Measurements from ENCODE around the gene CDH5. TPM values are rescaled to one million over a fixed set of nuclear protein-coding genes. Genes with fewer than 3 reads are reported as not detected.

The CDH5 gene
- total RNA-seq, 2 experiments from 2014 or later = not detected

- TF ChIP-seq EZH2phosphoT487 (IDR thresholded peaks at IDR 0.05; ENCODE audit: borderline replicate concordance, low read depth, low read length) (no peak), CTCF (conservative IDR thresholded peaks at IDR 0.05; ENCODE audit: low read length) (no peak)
- Histone ChIP-seq H3K4me3 (ENCODE audit: low read depth, low read length, poor library complexity, severe bottlenecking) (no peak overlapping the region), H2AFZ (ENCODE audit: low read length) (no peak overlapping the region), H3K79me2 (ENCODE audit: insufficient read depth, low read depth, low read length) (no peaks in the 10 kb centered on the region), H3K9me3 (ENCODE audit: low read length) (no peaks in the 10 kb centered on the region), H3K27ac (ENCODE audit: low read depth, low read length, poor library complexity, severe bottlenecking) (no peak overlapping the region), H3K4me1 (ENCODE audit: insufficient read depth, low read length, poor library complexity, severe bottlenecking) (no peaks in the 10 kb centered on the region), H3K4me2 (ENCODE audit: low read length) (no peak overlapping the region), H3K9me2 (ENCODE audit: insufficient read depth, low read length) (no peaks in the 10 kb centered on the region), H4K20me1 (ENCODE audit: insufficient read depth, low read length) (no peaks in the 10 kb centered on the region), H3K36me3 (ENCODE audit: insufficient read depth, low read length) (no peaks in the 10 kb centered on the region)
- CTCF ChIA-PET (ENCODE audit: unreplicated experiment) = no interaction called here
- POLR2A ChIA-PET = interaction anchor here (0.6 kb wide), 2 partner anchors 36 to 249 kb away, joined by 4 to 5 read pairs; no protein-coding TSS in a partner anchor
- intact Hi-C loops (cut with micrococcal nuclease; ENCODE audit: unreplicated experiment) = no loop called here
- no TSS peak for BruUV-seq (replicated peaks)
- DNase-seq (ENCODE audit: low spot score) = no peak
These were observed 11.0 kb upstream of the CDH5 start for GRCh38 chr16:66355526-66355925.

- intact Hi-C loops (cut with micrococcal nuclease; ENCODE audit: unreplicated experiment) = no loop called here
- Histone ChIP-seq H3K9me2 (ENCODE audit: insufficient read depth, low read length) (no peaks in the 10 kb centered on the region), H3K79me2 (ENCODE audit: insufficient read depth, low read depth, low read length) (no peaks in the 10 kb centered on the region), H3K27ac (ENCODE audit: low read depth, low read length, poor library complexity, severe bottlenecking) (no peak overlapping the region), H3K36me3 (ENCODE audit: insufficient read depth, low read length) (no peaks in the 10 kb centered on the region), H3K4me1 (ENCODE audit: insufficient read depth, low read length, poor library complexity, severe bottlenecking) (no peaks in the 10 kb centered on the region), H4K20me1 (ENCODE audit: insufficient read depth, low read length) (no peaks in the 10 kb centered on the region), H3K4me3 (ENCODE audit: low read depth, low read length, poor library complexity, severe bottlenecking) (no peak overlapping the region), H3K9me3 (ENCODE audit: low read length) (no peaks in the 10 kb centered on the region), H3K4me2 (ENCODE audit: low read length) (no peak overlapping the region), H2AFZ (ENCODE audit: low read length) (no peak overlapping the region)
- no TSS peak for BruUV-seq (replicated peaks)
- DNase-seq (ENCODE audit: low spot score) = peak; percentile 49
- CTCF ChIA-PET (ENCODE audit: unreplicated experiment) = interaction anchor here (0.7 to 1.1 kb wide), 2 partner anchors 21 to 340 kb away, joined by 3 to 4 read pairs; no protein-coding TSS in a partner anchor
- POLR2A ChIA-PET = no interaction called here
- TF ChIP-seq EZH2phosphoT487 (IDR thresholded peaks at IDR 0.05; ENCODE audit: borderline replicate concordance, low read depth, low read length) (no peak), CTCF (conservative IDR thresholded peaks at IDR 0.05; ENCODE audit: low read length) (peak; percentile 86)
These were observed 9.0 kb upstream of the CDH5 start for GRCh38 chr16:66357523-66357928.

- no peaks in the 10 kb centered on the region for H3K79me2 ChIP-seq (ENCODE audit: insufficient read depth, low read depth, low read length)
- CTCF ChIA-PET (ENCODE audit: unreplicated experiment) = interaction anchor here (0.7 to 1.1 kb wide), 2 partner anchors 22 to 339 kb away, joined by 3 to 4 read pairs; no protein-coding TSS in a partner anchor
- H2AFZ ChIP-seq (ENCODE audit: low read length) = no peak overlapping the region
- H3K4me1 ChIP-seq (ENCODE audit: insufficient read depth, low read length, poor library complexity, severe bottlenecking) = no peaks in the 10 kb centered on the region
- no peak overlapping the region for H3K4me2 ChIP-seq (ENCODE audit: low read length)
- intact Hi-C loops (cut with micrococcal nuclease; ENCODE audit: unreplicated experiment) = no loop called here
- H3K4me3 ChIP-seq (ENCODE audit: low read depth, low read length, poor library complexity, severe bottlenecking) = no peak overlapping the region
- DNase-seq (ENCODE audit: low spot score) = no peak
- BruUV-seq (replicated peaks) = no TSS peak
- no peak overlapping the region for H3K27ac ChIP-seq (ENCODE audit: low read depth, low read length, poor library complexity, severe bottlenecking)
- H3K9me2 ChIP-seq (ENCODE audit: insufficient read depth, low read length) = no peaks in the 10 kb centered on the region
- TF ChIP-seq EZH2phosphoT487 (IDR thresholded peaks at IDR 0.05; ENCODE audit: borderline replicate concordance, low read depth, low read length) (no peak), CTCF (conservative IDR thresholded peaks at IDR 0.05; ENCODE audit: low read length) (no peak)
- POLR2A ChIA-PET = no interaction called here
- H3K36me3 ChIP-seq (ENCODE audit: insufficient read depth, low read length) = no peaks in the 10 kb centered on the region
- no peaks in the 10 kb centered on the region for H3K9me3 ChIP-seq (ENCODE audit: low read length)
- no peaks in the 10 kb centered on the region for H4K20me1 ChIP-seq (ENCODE audit: insufficient read depth, low read length)
These were observed 8.3 kb upstream of the CDH5 start for GRCh38 chr16:66358231-66358630.
